MM.1S (cell line): Measurements from ENCODE around the gene NLE1.
"Not testable (repeated sequence)": the region's sequence is repeated elsewhere in the genome, so short reads cannot be mapped to it uniquely, and the experiment has no call there.

Source experiments
- EZH2 ChIP-seq: fragments of 300-600 bp; sonication (generic); optimal IDR thresholded peaks from 2 replicates; pipeline ENCODE3; 2017; ENCODE audit warnings: low read depth, mild to moderate bottlenecking, antibody characterized with exemption, low read length, mixed read lengths
- EZH2phosphoT487 ChIP-seq: fragments of 300-600 bp; sonication (generic); IDR thresholded peaks from 2 replicates; pipeline ENCODE4 v1.6.1; 2018; ENCODE audit warnings: antibody characterized with exemption, low read length
- TF ChIP-seq, protein P1 (sequence below): fragments of 300-600 bp; sonication (generic); IDR thresholded peaks from 2 replicates; pipeline ENCODE4 v1.5.1; 2016; ENCODE audit warnings: antibody characterized with exemption, low read length, mixed read lengths

GRCh38 chr17:35172321-35172720, 30.2 kb upstream of the NLE1 start:
- not testable (repeated sequence) for TF ChIP-seq EZH2, EZH2phosphoT487
- TF ChIP-seq, protein P1, sequence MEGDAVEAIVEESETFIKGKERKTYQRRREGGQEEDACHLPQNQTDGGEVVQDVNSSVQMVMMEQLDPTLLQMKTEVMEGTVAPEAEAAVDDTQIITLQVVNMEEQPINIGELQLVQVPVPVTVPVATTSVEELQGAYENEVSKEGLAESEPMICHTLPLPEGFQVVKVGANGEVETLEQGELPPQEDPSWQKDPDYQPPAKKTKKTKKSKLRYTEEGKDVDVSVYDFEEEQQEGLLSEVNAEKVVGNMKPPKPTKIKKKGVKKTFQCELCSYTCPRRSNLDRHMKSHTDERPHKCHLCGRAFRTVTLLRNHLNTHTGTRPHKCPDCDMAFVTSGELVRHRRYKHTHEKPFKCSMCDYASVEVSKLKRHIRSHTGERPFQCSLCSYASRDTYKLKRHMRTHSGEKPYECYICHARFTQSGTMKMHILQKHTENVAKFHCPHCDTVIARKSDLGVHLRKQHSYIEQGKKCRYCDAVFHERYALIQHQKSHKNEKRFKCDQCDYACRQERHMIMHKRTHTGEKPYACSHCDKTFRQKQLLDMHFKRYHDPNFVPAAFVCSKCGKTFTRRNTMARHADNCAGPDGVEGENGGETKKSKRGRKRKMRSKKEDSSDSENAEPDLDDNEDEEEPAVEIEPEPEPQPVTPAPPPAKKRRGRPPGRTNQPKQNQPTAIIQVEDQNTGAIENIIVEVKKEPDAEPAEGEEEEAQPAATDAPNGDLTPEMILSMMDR, result not testable (repeated sequence)
